MM.1S (cell line): ENCODE measurements around the gene KREMEN2.

Experiments
- EZH2 ChIP-seq: fragments of 300-600 bp; sonication (generic); optimal IDR thresholded peaks from 2 replicates; pipeline ENCODE3; 2017; ENCODE audit warnings: low read depth, mild to moderate bottlenecking, antibody characterized with exemption, low read length, mixed read lengths
- EZH2phosphoT487 ChIP-seq: fragments of 300-600 bp; sonication (generic); IDR thresholded peaks from 2 replicates; pipeline ENCODE4 v1.6.1; 2018; ENCODE audit warnings: antibody characterized with exemption, low read length
- TF ChIP-seq, protein P1 (sequence below): fragments of 300-600 bp; sonication (generic); IDR thresholded peaks from 2 replicates; pipeline ENCODE4 v1.5.1; 2016; ENCODE audit warnings: antibody characterized with exemption, low read length, mixed read lengths

DNA sequence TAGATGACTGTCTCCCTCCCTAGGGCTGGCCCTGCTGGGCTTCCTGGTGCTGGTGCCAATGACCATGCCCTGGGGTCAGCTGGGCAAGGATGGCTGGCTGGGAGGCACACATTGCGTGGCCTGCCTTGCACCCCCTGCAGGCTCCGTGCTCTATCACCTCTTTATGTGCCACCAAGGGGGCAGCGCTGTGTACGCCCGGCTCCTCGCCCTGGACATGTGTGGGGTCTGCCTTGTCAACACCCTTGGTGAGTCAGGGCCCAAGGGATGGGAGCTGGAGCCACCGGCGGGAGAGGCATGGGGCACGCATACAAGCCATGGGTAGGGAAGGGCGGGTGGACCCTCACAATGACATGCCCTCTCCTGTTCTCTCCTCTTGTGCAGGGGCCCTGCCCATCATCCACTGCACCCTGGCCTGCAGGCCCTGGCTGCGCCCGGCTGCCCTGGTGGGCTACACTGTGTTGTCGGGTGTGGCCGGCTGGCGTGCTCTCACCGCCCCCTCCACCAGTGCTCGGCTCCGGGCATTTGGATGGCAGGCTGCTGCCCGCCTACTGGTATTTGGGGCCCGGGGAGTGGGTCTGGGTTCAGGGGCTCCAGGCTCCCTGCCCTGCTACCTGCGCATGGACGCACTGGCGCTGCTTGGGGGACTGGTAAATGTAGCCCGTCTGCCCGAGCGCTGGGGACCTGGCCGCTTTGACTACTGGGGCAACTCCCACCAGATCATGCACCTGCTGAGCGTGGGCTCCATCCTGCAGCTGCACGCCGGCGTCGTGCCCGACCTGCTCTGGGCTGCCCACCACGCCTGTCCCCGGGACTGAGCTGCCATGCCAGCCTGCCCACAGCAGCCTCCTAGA is 7.3 kb downstream of the KREMEN2 start:
- TF ChIP-seq, protein P1, sequence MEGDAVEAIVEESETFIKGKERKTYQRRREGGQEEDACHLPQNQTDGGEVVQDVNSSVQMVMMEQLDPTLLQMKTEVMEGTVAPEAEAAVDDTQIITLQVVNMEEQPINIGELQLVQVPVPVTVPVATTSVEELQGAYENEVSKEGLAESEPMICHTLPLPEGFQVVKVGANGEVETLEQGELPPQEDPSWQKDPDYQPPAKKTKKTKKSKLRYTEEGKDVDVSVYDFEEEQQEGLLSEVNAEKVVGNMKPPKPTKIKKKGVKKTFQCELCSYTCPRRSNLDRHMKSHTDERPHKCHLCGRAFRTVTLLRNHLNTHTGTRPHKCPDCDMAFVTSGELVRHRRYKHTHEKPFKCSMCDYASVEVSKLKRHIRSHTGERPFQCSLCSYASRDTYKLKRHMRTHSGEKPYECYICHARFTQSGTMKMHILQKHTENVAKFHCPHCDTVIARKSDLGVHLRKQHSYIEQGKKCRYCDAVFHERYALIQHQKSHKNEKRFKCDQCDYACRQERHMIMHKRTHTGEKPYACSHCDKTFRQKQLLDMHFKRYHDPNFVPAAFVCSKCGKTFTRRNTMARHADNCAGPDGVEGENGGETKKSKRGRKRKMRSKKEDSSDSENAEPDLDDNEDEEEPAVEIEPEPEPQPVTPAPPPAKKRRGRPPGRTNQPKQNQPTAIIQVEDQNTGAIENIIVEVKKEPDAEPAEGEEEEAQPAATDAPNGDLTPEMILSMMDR, result no peak
- TF ChIP-seq EZH2, result no peak
- TF ChIP-seq EZH2phosphoT487, result no peak
